GM23338 (cell line): Measurements from ENCODE around the gene TRIOBP. TPM values are rescaled to one million over a fixed set of nuclear protein-coding genes. Genes with fewer than 3 reads are reported as not detected.

Source experiments
- ATAC-seq: fragments of 200-7000 bp; cut with Tn5 transposase; 3 replicates; pipeline ENCODE4 v1.9.1; 2020
- DNase-seq: peaks from one replicate; pipeline ENCODE4 v3.0.0-alpha.2; 2015; ENCODE audit warnings: low spot score
- H2AFZ ChIP-seq: fragments of 200-600 bp; sonication (generic); 2 replicates; pipeline ENCODE4 v1.8.0; 2016; ENCODE audit warnings: antibody characterized with exemption, mild to moderate bottlenecking, moderate library complexity
- H3F3A ChIP-seq: fragments of 200-600 bp; sonication (generic); replicated peaks from 2 replicates; pipeline ENCODE4 v1.8.0; 2017; ENCODE audit warnings: antibody characterized with exemption, mixed run types, low read depth
- H3K27ac ChIP-seq: fragments of 200-600 bp; sonication (generic); 2 replicates; pipeline ENCODE4 v1.6.1; 2016; ENCODE audit warnings: low read depth
- H3K27me3 ChIP-seq: fragments of 200-600 bp; sonication (generic); 2 replicates; pipeline ENCODE4 v1.8.0; 2016; ENCODE audit warnings: mild to moderate bottlenecking, mixed run types, moderate library complexity; ENCODE audit not compliant: insufficient read depth
- H3K36me3 ChIP-seq: fragments of 200-600 bp; sonication (generic); 2 replicates; pipeline ENCODE4 v1.8.0; 2016; ENCODE audit warnings: mild to moderate bottlenecking; ENCODE audit not compliant: insufficient read depth
- H3K4me1 ChIP-seq: fragments of 200-600 bp; sonication (generic); 2 replicates; pipeline ENCODE4 v1.8.0; 2016; ENCODE audit warnings: mild to moderate bottlenecking, moderate library complexity; ENCODE audit not compliant: insufficient read depth
- H3K4me2 ChIP-seq: fragments of 200-600 bp; sonication (generic); 2 replicates; pipeline ENCODE4 v1.7.1; 2017; ENCODE audit warnings: mixed run types
- H3K4me3 ChIP-seq: fragments of 200-600 bp; sonication (generic); 2 replicates; pipeline ENCODE4 v1.6.1; 2016; ENCODE audit warnings: mixed run types
- H3K79me2 ChIP-seq: fragments of 200-600 bp; sonication (generic); replicated peaks from 2 replicates; pipeline ENCODE4 v1.8.0; 2017; ENCODE audit warnings: mild to moderate bottlenecking; ENCODE audit not compliant: insufficient read depth
- H3K9me2 ChIP-seq: fragments of 200-600 bp; sonication (generic); 2 replicates; pipeline ENCODE4 v1.8.0; 2017; ENCODE audit not compliant: insufficient read depth
- H4K20me1 ChIP-seq: fragments of 200-600 bp; sonication (generic); replicated peaks from 2 replicates; pipeline ENCODE4 v1.8.0; 2017; ENCODE audit warnings: mild to moderate bottlenecking; ENCODE audit not compliant: insufficient read depth
- H3K27ac Mint-ChIP-seq: 2 replicates; pipeline ENCODE4 v1.8.0; 2020; ENCODE audit warnings: inconsistent platforms, mild to moderate bottlenecking, moderate library complexity, mixed read lengths
- H3K27me3 Mint-ChIP-seq: 3 replicates; pipeline ENCODE4 v1.8.0; 2022; ENCODE audit warnings: low read depth, mild to moderate bottlenecking, moderate library complexity, mixed read lengths, inconsistent platforms; ENCODE audit not compliant: insufficient read depth, poor library complexity
- H3K36me3 Mint-ChIP-seq: 3 replicates; pipeline ENCODE4 v1.8.0; 2021; ENCODE audit warnings: low read depth, mild to moderate bottlenecking, inconsistent platforms, moderate library complexity, mixed read lengths
- H3K4me1 Mint-ChIP-seq: 3 replicates; pipeline ENCODE4 v1.8.0; 2020; ENCODE audit warnings: mild to moderate bottlenecking, inconsistent platforms, mixed read lengths
- H3K4me3 Mint-ChIP-seq: 3 replicates; pipeline ENCODE4 v1.8.0; 2021; ENCODE audit warnings: moderate library complexity, mild to moderate bottlenecking, inconsistent platforms, mixed read lengths
- H3K9me3 Mint-ChIP-seq: 3 replicates; pipeline ENCODE4 v1.8.0; 2020; ENCODE audit warnings: moderate library complexity, mild to moderate bottlenecking, inconsistent platforms, mixed read lengths
- CREB1 ChIP-seq: fragments of 250-450 bp; sonication (Bioruptor Pico); IDR thresholded peaks from 2 replicates; pipeline ENCODE4 v1.5.0; 2020; ENCODE audit warnings: low read depth, mild to moderate bottlenecking, moderate library complexity
- EZH2 ChIP-seq: fragments of 200-600 bp; sonication (generic); IDR thresholded peaks from one replicate; pipeline ENCODE4 v1.8.0; 2017; ENCODE audit warnings: antibody characterized with exemption, mild to moderate bottlenecking, low read depth; ENCODE audit not compliant: unreplicated experiment
- NANOG ChIP-seq: IDR thresholded peaks from 2 replicates; pipeline ENCODE4 v1.6.1; 2016; ENCODE audit warnings: antibody characterized with exemption, borderline replicate concordance
- ZNF114 ChIP-seq: fragments of 250-450 bp; sonication (Bioruptor Pico); IDR thresholded peaks from 2 replicates; pipeline ENCODE4 v1.5.0; 2020; ENCODE audit warnings: mild to moderate bottlenecking, moderate library complexity
- polyA plus RNA-seq: library from polyadenylated mRNA; unstranded; fragments of >200 nt; fragmentation: Nextera tagmentation; extraction: Ambion mirVana; gene quantifications from 2 replicates; pipeline ENCODE4 v1.2.1, GENCODE V29; 2016
- total RNA-seq: library from RNA; depleted of rRNA; stranded (reverse); fragments of >200 nt; shearing (Covaris generic); gene quantifications from 2 replicates; pipeline ENCODE4 v1.2.3, GENCODE V29; 2014
- TF ChIP-seq, protein P1 (sequence below): fragments of 250-450 bp; sonication (Bioruptor Pico); IDR thresholded peaks from 2 replicates; pipeline ENCODE4 v1.5.0; 2020; ENCODE audit warnings: mild to moderate bottlenecking, moderate library complexity

The TRIOBP gene
- total and polyA plus RNA-seq, 2 experiments from 2014 or later = 21.4 to 48.4 TPM

DNA sequence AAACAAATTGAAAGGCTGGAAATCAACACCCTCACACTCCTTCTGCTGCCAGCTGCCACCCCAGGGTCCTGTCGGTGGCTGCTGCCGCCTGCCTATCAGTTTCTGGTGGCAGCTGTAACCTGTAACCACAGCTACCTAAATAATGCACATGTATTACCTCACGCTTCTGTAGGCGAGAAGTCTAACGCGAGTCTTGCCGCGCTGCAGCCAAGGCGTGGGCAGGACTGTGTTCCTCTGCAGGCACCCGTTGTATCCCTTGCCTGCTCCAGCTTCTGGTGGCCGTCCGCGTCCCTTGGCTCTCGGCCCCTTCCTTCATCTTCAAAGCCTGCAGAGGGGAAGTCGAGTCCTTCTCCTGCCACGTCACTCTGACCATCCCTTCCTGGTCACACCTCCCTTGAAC, 66.8 kb downstream of the TRIOBP start (continued):
- TF ChIP-seq, protein P1, sequence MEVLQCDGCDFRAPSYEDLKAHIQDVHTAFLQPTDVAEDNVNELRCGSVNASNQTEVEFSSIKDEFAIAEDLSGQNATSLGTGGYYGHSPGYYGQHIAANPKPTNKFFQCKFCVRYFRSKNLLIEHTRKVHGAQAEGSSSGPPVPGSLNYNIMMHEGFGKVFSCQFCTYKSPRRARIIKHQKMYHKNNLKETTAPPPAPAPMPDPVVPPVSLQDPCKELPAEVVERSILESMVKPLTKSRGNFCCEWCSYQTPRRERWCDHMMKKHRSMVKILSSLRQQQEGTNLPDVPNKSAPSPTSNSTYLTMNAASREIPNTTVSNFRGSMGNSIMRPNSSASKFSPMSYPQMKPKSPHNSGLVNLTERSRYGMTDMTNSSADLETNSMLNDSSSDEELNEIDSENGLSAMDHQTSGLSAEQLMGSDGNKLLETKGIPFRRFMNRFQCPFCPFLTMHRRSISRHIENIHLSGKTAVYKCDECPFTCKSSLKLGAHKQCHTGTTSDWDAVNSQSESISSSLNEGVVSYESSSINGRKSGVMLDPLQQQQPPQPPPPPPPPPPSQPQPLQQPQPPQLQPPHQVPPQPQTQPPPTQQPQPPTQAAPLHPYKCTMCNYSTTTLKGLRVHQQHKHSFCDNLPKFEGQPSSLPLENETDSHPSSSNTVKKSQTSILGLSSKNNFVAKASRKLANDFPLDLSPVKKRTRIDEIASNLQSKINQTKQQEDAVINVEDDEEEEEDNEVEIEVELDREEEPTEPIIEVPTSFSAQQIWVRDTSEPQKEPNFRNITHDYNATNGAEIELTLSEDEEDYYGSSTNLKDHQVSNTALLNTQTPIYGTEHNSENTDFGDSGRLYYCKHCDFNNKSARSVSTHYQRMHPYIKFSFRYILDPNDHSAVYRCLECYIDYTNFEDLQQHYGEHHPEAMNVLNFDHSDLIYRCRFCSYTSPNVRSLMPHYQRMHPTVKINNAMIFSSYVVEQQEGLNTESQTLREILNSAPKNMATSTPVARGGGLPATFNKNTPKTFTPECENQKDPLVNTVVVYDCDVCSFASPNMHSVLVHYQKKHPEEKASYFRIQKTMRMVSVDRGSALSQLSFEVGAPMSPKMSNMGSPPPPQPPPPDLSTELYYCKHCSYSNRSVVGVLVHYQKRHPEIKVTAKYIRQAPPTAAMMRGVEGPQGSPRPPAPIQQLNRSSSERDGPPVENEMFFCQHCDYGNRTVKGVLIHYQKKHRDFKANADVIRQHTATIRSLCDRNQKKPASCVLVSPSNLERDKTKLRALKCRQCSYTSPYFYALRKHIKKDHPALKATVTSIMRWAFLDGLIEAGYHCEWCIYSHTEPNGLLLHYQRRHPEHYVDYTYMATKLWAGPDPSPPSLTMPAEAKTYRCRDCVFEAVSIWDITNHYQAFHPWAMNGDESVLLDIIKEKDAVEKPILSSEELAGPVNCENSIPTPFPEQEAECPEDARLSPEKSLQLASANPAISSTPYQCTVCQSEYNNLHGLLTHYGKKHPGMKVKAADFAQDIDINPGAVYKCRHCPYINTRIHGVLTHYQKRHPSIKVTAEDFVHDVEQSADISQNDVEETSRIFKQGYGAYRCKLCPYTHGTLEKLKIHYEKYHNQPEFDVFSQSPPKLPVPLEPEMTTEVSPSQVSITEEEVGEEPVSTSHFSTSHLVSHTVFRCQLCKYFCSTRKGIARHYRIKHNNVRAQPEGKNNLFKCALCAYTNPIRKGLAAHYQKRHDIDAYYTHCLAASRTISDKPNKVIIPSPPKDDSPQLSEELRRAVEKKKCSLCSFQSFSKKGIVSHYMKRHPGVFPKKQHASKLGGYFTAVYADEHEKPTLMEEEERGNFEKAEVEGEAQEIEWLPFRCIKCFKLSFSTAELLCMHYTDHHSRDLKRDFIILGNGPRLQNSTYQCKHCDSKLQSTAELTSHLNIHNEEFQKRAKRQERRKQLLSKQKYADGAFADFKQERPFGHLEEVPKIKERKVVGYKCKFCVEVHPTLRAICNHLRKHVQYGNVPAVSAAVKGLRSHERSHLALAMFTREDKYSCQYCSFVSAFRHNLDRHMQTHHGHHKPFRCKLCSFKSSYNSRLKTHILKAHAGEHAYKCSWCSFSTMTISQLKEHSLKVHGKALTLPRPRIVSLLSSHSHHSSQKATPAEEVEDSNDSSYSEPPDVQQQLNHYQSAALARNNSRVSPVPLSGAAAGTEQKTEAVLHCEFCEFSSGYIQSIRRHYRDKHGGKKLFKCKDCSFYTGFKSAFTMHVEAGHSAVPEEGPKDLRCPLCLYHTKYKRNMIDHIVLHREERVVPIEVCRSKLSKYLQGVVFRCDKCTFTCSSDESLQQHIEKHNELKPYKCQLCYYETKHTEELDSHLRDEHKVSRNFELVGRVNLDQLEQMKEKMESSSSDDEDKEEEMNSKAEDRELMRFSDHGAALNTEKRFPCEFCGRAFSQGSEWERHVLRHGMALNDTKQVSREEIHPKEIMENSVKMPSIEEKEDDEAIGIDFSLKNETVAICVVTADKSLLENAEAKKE (CRISPR knock-in tag) = no peak
- no peak for TF ChIP-seq EZH2

- H3F3A ChIP-seq = no peaks in the 10 kb centered on the region
- TF ChIP-seq CREB1 (CRISPR knock-in tag) (no peak), NANOG (no peak), ZNF114 (CRISPR knock-in tag) (no peak)
- TF ChIP-seq, protein P1 (CRISPR knock-in tag) = no peak
Measured at GRCh38 chr22:37764622-37765021, 67.8 kb downstream of the TRIOBP start.

More at GRCh38 chr22:37764622-37765021, 67.8 kb downstream of the TRIOBP start:
- no peak overlapping the region for H3K4me3 Mint-ChIP-seq
- Histone ChIP-seq H3K79me2 (no peaks in the 10 kb centered on the region), H3K9me2 (no peaks in the 10 kb centered on the region), H4K20me1 (no peaks in the 10 kb centered on the region), H3K27me3 (no peaks in the 10 kb centered on the region), H3K4me1 (no peaks in the 10 kb centered on the region), H3K4me2 (no peak overlapping the region), H3K27ac (no peak overlapping the region), H2AFZ (no peak overlapping the region), H3K4me3 (no peak overlapping the region), H3K36me3 (no peaks in the 10 kb centered on the region; the same call in 1 of the 2 replicates)
- ATAC-seq (no peak), DNase-seq (no peak)
- H3K4me1 Mint-ChIP-seq = no peaks in the 10 kb centered on the region
- H3K27ac Mint-ChIP-seq = no peak overlapping the region
- no peaks in the 10 kb centered on the region for H3K9me3 Mint-ChIP-seq
- H3K36me3 Mint-ChIP-seq = peaks cover 26% of the 10 kb centered on the region
- peaks cover 10% of the 10 kb centered on the region for H3K27me3 Mint-ChIP-seq
